Activated T-helper 17 cell treated with anti-CD3 and anti-CD28 coated beads, Interleukin-2, amount 50 U/mL, for 72 hours (primary cell): ENCODE data around the gene ITPKC. TPM values are rescaled to one million over a fixed set of nuclear protein-coding genes. Genes with fewer than 3 reads are reported as not detected.

Source experiments
- ATAC-seq: fragments of 150-1000 bp; cut with Tn5 transposase; replicated peaks from 2 replicates; pipeline ENCODE4 v1.10.0; 2021; ENCODE audit warnings: mild to moderate bottlenecking, moderate library complexity
- H3K27ac Mint-ChIP-seq: one replicate; pipeline ENCODE4 v1.8.0; 2022; ENCODE audit warnings: mixed read lengths
- H3K27me3 Mint-ChIP-seq: one replicate; pipeline ENCODE4 v1.8.0; 2022; ENCODE audit warnings: mixed read lengths
- H3K36me3 Mint-ChIP-seq: one replicate; pipeline ENCODE4 v1.8.0; 2022; ENCODE audit warnings: low read depth, mild to moderate bottlenecking, mixed read lengths
- H3K4me1 Mint-ChIP-seq: one replicate; pipeline ENCODE4 v1.8.0; 2022; ENCODE audit warnings: mixed read lengths
- H3K4me3 Mint-ChIP-seq: one replicate; pipeline ENCODE4 v1.8.0; 2022; ENCODE audit warnings: mild to moderate bottlenecking, mixed read lengths
- H3K9me3 Mint-ChIP-seq: one replicate; pipeline ENCODE4 v1.8.0; 2022; ENCODE audit warnings: mixed read lengths
- total RNA-seq, 2 donors: library from RNA; stranded (reverse); gene quantifications; one replicate each; pipeline ENCODE4 v1.2.3, GENCODE V29; 2022

The ITPKC gene
- total RNA-seq, 2 donors from 2014 or later = 7.0 to 14.5 TPM

DNA sequence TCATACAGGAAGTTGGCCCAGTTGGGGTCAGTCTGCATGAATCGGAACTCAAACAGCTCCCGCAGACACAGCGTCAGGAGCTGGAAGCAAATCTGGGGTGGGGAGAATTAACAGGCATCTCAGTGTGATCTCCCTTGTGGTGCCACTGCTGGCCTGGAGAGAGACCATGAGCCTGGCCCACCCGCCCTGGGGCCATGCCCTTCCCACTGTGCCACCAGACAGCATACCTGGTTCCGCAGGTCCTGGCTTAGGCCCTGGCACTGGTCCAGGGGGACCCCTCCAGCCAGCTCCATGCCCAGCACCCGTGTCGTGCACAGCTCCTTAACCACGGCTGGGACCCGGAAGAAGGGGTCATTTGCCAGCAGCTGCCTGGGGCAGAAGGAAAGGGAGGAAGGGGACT lies 16.8 kb upstream of the ITPKC start:
- Mint-ChIP-seq H3K36me3 (peaks cover 45% of the 10 kb centered on the region), H3K4me1 (no peaks in the 10 kb centered on the region), H3K27ac (no peak overlapping the region), H3K9me3 (no peaks in the 10 kb centered on the region), H3K27me3 (no peaks in the 10 kb centered on the region), H3K4me3 (no peak overlapping the region)
- no peak for ATAC-seq

DNA sequence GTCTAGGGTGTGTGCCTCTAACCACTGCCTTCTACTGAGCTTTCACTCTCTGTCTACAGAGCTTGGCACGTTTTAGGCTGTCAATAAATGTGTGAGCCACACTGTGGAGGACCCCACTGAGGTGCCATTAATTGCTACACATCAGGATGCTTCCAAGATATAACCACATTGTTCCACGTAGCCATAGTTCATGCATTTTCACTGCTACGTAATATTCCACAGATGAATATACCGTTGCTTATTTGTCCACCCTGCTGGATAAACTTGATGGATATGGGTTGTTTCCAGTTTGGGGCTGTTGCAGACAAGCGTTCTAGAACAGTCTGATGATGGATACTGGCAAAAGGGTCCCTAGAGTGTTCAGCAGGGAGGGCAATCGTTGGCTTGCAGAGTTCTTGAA lies 15.2 kb upstream of the ITPKC start:
- H3K9me3 Mint-ChIP-seq = no peaks in the 10 kb centered on the region
- H3K27me3 Mint-ChIP-seq = no peaks in the 10 kb centered on the region
- no peak overlapping the region for H3K27ac Mint-ChIP-seq
- no peak for ATAC-seq
- H3K4me1 Mint-ChIP-seq = no peaks in the 10 kb centered on the region
- no peak overlapping the region for H3K4me3 Mint-ChIP-seq
- peaks cover 49% of the 10 kb centered on the region for H3K36me3 Mint-ChIP-seq

DNA sequence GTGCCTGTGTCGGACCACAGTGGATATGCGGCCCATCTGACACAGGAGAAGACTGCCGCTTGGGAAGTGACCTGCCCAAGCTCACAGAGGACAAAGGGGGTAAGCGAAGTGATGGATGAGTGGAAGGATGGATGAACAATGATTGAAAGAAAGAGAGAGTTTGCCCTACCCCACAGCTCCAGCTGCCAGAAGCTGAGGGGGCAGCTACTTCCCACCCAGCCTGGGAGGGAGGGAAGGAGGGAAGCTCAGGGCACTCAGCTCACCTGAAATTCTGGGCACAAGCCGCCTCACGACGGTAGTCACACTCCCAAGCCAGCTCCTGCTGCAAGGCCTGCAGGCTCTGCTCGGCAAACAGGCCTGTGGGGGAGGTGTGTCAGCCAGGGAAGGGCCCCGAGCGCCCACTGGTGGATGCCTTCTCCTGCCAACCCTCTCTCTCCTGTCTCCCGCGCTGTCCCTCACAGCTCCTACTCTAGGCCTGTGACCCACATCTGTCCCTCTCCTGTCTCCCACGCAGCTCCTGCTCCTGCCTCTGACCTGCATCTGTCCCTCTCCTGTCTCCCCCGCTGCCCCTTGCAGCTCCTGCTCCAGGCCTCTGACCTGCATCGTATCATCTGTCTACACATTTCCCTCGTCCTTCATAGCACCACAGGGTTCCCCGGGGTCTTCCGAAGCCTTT lies 14.4 kb upstream of the ITPKC start:
- Mint-ChIP-seq H3K9me3 (no peaks in the 10 kb centered on the region), H3K27ac (no peak overlapping the region), H3K27me3 (no peaks in the 10 kb centered on the region), H3K4me3 (no peak overlapping the region), H3K4me1 (no peaks in the 10 kb centered on the region), H3K36me3 (peaks cover 56% of the 10 kb centered on the region)
- no peak for ATAC-seq

DNA sequence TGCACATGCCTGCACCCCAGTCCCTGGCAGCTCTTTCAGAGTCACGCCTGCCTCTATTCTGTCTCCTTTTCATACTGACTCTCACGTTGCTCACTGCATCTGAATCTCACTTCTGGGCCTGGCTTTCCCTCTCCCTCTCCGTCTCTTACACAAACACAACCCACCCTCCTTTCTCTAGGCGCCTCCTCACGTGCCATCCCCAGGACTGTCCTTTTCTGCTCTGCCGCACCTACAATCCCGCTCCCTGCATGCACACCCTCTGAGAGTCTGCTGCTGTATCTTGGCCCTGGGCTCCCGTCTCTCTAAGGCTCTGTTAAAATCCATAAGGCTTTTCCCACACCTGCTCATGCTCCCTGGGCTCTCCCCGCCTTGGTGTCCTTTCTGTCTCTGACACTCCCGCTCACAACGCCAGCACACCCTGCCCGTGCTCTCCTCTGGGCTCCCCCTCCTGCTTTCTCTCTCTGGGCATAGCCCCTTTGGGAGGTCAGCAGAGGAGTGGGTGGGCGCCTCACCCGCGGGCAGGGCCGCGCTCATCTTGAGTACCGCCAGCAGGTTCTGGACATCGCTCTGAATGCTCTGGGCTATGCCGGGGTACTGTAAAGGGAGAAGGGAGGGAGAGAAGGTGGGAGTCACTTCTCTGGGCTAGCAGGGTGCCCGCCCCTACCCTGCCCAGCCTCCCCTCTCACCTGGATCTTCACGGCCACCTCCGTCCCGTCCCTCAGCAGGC lies 13.7 kb upstream of the ITPKC start:
- Mint-ChIP-seq H3K27ac (no peak overlapping the region), H3K36me3 (peaks cover 64% of the 10 kb centered on the region), H3K4me1 (no peaks in the 10 kb centered on the region), H3K4me3 (no peak overlapping the region), H3K9me3 (no peaks in the 10 kb centered on the region), H3K27me3 (no peaks in the 10 kb centered on the region)
- ATAC-seq = no peak

DNA sequence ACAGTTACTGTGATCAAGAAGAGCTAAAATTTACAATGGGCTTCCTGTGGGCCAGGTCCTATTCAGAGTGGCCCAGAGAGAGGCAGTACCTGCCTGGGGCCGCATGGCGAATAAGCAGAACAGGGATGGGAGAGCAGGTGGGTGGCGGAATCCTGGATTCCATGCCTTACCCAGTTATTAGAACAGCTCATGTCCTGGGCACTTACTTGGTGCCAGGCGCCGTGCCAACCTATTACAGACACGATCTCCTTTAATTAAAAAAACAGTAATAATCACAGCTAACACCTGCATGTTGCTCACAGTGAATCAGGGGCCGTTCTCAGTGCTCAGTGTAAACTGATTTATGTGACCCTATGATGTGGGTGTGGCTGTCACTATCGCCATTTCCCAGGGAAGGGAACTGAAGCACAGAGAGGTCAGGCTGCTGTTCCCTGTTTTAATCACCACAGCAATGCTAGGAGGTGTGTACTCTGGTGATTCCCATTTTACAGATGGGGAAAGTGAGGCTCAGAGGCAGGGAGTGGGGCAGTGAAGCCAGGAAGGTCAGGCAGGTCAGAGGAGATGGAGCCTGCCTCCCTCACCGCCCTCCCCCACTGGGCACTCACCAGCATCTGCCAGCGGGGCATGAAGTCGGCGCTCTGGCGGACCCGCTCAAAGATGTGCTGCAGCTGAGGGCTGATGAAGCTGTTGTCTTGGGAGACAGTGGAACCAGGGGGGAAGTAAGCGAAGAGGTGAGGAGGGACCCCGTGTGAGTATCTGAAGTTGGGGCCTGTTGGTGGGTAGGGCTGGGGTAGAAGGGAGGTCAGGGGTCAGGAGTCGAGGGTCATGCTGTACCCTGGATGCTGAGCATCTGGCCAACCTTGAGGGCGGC lies 12.2 kb upstream of the ITPKC start:
- Mint-ChIP-seq H3K4me3 (no peak overlapping the region), H3K27me3 (no peaks in the 10 kb centered on the region), H3K36me3 (peaks cover 79% of the 10 kb centered on the region), H3K4me1 (no peaks in the 10 kb centered on the region), H3K9me3 (no peaks in the 10 kb centered on the region), H3K27ac (no peak overlapping the region)
- no peak for ATAC-seq

DNA sequence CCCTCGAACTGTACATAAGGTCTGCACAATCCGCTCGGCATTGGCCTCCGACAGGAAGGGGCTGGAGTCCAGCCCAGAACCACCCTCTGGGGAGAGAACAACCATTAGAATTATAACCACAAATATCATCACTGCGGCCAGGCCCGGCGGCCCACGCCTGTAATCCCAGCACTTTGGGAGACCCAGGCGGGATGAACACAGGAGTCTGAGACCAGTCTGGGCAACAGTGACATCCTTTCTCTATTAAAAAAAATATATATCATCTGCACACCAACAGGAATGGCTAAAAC lies 11.6 kb upstream of the ITPKC start:
- Mint-ChIP-seq H3K4me1 (no peaks in the 10 kb centered on the region), H3K27ac (no peak overlapping the region), H3K9me3 (no peaks in the 10 kb centered on the region), H3K27me3 (no peaks in the 10 kb centered on the region), H3K4me3 (no peak overlapping the region), H3K36me3 (peaks cover 85% of the 10 kb centered on the region)
- ATAC-seq = no peak

DNA sequence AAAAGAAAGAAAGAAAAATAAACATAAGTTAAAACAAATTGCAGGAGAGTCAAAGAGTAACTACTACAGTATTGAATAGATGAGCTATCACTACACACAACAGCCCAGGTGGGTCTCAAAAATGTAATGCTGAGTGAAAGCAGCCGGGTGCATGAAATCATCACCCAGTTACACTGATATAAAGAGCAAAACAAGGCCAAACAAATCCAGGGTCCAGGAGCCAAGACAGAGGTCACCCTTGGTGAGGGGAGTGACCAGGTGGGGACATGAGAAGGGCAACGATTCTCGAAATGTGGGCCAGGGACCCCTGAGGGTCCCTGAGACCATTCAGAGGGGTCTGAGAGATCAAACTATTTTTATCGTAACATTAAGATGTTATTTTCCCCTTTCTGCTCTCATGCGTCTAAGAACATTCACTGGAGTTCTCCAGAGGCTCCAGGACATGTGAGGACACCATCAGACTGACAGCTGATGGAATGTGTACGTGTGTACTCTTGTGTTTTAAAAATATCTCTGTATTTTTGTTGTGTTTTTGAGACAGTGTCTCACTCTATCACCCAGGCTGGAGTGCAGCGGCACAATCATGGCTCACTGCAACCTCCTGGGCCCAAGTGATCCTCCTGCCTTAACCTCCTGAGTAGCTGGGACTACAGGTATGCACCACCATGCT lies 10.8 kb upstream of the ITPKC start:
- no peak for ATAC-seq
- Mint-ChIP-seq H3K27ac (no peak overlapping the region), H3K4me3 (no peak overlapping the region), H3K9me3 (no peaks in the 10 kb centered on the region), H3K4me1 (no peaks in the 10 kb centered on the region), H3K36me3 (peaks cover 86% of the 10 kb centered on the region), H3K27me3 (no peaks in the 10 kb centered on the region)

DNA sequence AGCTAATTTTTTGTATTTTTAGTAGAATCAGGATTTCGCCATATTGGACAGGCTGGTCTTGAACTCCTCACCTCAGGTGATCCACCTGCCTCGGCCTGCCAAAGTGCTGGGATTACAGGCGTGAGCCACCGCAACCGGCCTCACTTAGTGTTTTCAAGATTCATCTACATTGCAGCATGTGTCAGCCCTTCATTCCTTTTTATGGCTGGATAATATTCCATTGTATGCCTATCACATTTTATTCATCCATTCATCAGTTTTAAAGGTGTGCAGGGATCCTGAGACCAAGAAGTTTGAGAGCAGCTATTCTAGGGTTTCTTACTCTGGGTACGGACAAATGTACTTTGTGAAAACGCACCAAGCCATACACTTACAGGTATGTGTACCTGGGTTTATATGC lies 9.3 kb upstream of the ITPKC start:
- no peak for ATAC-seq
- H3K36me3 Mint-ChIP-seq = peaks cover 85% of the 10 kb centered on the region
- no peaks in the 10 kb centered on the region for H3K27me3 Mint-ChIP-seq
- no peaks in the 10 kb centered on the region for H3K9me3 Mint-ChIP-seq
- no peaks in the 10 kb centered on the region for H3K4me1 Mint-ChIP-seq
- no peak overlapping the region for H3K27ac Mint-ChIP-seq
- no peak overlapping the region for H3K4me3 Mint-ChIP-seq

DNA sequence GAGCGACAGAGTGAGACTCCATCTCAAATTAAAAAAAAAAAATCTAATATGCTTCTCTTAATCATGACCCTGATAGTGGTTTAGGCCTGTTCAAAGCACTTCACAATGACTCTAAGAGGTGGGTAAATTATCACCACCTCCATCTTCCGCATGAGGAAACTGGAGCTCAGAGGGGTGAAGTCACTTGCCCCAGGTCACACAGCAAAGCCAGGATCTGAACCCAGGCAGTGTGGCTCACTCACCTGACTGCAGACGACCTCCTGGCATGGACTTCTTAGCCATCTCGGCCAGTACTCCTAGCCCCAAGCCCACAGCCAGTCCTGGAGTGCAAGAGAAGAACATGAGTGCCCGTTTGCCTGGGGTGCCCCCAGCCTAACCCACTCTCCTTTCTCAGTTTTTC lies 7.1 kb upstream of the ITPKC start:
- H3K4me1 Mint-ChIP-seq = peaks cover 4% of the 10 kb centered on the region
- peaks cover 83% of the 10 kb centered on the region for H3K36me3 Mint-ChIP-seq
- H3K9me3 Mint-ChIP-seq = no peaks in the 10 kb centered on the region
- H3K27me3 Mint-ChIP-seq = no peaks in the 10 kb centered on the region
- no peak for ATAC-seq
- no peak overlapping the region for H3K27ac Mint-ChIP-seq
- no peak overlapping the region for H3K4me3 Mint-ChIP-seq

DNA sequence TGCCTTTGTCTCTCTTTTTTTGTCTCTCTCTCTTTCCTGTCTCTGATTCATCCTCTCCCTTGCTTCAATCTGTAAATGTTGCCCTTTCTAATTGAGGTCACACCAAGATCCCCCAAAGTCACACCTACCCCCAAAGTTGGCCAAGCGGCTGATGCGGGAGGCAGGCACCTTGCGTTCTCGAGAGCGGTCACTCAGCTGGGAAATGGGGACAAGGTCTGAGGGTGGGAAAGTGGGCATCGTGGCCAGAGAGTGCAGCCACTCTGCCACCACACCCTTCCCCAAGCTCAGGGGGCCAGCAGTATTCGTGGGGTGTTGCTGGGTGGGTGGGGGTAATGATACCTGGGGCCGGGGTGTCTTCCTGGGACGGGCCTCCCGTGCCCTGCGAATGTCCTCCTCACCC lies 3.0 kb upstream of the ITPKC start:
- Mint-ChIP-seq H3K9me3 (no peaks in the 10 kb centered on the region), H3K27ac (no peak overlapping the region), H3K4me3 (peak overlapping the region; percentile 89), H3K36me3 (peaks cover 59% of the 10 kb centered on the region), H3K4me1 (peaks cover 22% of the 10 kb centered on the region), H3K27me3 (no peaks in the 10 kb centered on the region)
- ATAC-seq = no peak

DNA sequence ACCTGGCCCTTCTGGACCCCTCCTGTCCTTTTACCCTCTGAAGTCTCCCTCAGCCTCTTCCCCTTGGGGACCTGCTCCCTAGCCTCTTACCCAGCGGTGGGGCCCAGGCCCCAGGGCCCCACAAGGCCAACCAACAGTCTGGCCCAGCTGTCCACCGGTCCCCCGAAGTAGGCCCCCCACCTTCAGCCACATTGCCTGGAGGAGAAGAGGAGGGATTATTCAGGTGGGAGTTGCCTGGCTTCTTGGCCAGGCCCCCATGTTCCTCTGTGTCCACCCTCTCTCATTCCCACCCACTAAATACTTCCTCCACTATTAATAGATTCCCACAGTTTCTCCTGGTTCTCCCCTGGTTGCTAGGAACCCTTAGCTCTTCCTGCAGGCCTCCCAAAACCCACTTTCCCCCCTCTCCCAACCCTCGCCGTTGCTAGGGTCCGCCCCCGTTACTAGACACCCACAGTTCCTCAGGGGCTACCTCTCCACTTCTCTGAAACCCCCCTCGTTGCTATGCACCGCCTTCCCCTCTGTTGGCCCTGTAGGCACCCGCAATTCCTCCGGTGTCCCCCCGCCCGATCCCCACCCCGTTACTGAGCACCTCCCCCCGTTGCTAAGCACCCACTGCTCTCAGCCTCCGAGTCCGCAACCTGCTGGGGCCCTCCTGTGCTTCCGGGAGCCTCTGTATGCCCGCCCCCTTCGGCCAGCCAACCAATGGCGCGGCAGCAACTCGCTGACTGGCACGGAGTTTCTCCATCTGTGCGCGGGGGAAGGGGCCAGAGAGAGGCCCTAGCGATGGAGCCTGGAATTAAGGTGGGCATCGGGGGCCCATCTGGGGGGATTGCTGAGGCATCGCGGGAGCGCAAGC lies 2.2 kb upstream of the ITPKC start:
- Mint-ChIP-seq H3K4me1 (peaks cover 22% of the 10 kb centered on the region), H3K27me3 (no peaks in the 10 kb centered on the region), H3K27ac (peak overlapping the region; percentile 97), H3K4me3 (peak overlapping the region; percentile 89), H3K9me3 (no peaks in the 10 kb centered on the region), H3K36me3 (peaks cover 55% of the 10 kb centered on the region)
- ATAC-seq = peak; percentile 68

DNA sequence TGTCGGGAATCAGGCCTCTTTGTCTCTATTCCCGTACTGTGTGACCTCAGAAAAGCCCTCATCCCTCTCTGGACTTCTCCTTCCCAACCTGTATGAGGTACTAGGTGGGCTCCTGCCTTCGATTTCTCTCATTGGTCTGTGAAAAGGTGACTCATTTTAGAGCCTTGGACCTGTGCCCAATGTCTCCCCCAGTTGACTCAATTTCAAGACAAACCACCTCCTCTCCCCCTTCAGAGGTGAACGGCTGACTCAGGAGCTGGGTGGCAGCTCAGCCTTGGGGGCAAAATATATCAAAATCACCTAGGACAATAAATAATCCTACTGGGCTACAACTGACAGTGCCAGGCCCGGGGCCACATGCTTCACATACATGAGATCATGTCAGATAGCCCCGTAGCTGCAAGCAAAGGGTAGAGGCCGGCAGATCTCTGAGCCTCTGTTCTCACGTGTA lies 856 bp upstream of the ITPKC start:
- Mint-ChIP-seq H3K9me3 (no peaks in the 10 kb centered on the region), H3K36me3 (peaks cover 55% of the 10 kb centered on the region), H3K27me3 (no peaks in the 10 kb centered on the region), H3K4me1 (peaks cover 30% of the 10 kb centered on the region), H3K4me3 (peak overlapping the region; percentile 89), H3K27ac (peak overlapping the region; percentile 97)
- peak; percentile 46 for ATAC-seq

DNA sequence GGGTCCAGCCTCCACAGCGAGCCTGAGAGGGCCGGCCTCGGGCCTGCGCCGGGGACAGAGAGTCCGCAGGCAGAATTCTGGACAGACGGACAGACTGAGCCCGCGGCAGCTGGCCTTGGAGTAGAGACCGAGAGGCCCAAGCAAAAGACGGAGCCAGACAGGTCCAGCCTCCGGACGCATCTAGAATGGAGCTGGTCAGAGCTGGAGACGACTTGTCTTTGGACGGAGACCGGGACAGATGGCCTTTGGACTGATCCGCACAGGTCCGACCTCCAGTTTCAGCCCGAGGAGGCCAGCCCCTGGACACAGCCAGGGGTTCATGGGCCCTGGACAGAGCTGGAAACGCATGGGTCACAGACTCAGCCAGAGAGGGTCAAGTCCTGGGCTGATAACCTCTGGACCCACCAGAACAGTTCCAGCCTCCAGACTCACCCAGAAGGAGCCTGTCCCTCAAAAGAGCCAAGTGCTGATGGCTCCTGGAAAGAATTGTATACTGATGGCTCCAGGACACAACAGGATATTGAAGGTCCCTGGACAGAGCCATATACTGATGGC lies 490 bp downstream of the ITPKC start:
- no peaks in the 10 kb centered on the region for H3K27me3 Mint-ChIP-seq
- H3K4me1 Mint-ChIP-seq = peaks cover 36% of the 10 kb centered on the region
- H3K9me3 Mint-ChIP-seq = no peaks in the 10 kb centered on the region
- peaks cover 61% of the 10 kb centered on the region for H3K36me3 Mint-ChIP-seq
- H3K4me3 Mint-ChIP-seq = peak overlapping the region; percentile 89
- no peak for ATAC-seq
- H3K27ac Mint-ChIP-seq = peak overlapping the region; percentile 95
